IPS-11a (cell line): ENCODE data around the gene EWSR1.
"Not testable (repeated sequence)": the region's sequence is repeated elsewhere in the genome, so short reads cannot be mapped to it uniquely, and the experiment has no call there.

ENCODE experiments used
- H3K4me3 ChIP-seq: one replicate; pipeline ENCODE4 v1.5.1; 2013; ENCODE audit warnings: low read depth, low read length, control low read depth

EWSR1 gene

DNA sequence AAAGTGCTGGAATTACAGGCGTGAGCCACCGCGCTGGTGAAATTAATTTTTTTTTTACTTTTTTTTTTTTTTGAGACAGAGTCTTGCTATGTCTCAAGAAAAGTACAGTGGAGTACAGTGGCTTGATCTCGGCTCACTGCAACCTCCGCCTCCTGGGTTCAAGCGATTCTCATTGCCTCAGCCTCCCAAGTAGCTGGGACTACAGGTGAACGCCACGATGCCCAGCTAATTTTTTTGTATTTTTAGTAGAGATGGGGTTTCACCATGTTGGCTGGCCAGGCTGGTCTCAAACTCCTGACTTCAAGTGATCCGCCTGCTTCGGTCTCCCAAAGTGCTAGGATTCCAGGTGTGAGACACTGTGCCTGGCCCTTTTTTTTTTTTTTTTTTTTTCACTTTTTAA is 20.2 kb upstream of the EWSR1 start:
- H3K4me3 ChIP-seq: not testable (repeated sequence)

DNA sequence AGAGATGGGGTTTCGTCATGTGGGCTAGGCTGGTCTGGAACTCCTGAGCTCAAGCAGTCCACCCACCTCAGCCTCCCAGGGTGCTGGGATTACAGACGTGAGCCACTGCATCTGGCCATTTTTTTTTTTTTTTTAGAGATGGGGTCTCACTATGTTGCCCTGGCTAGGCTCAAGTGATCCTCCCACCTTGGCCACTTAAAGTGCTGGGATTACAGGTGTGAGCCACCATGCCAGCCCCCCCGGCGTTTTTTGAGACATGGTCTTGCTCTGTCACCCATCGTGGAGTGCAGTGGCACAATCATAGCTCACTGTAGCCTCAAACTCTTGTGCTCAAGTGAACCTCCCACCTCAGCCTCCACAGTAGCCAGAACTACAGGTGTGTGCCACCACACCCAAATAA is 16.8 kb upstream of the EWSR1 start:
- H3K4me3 ChIP-seq: no peak overlapping the region

DNA sequence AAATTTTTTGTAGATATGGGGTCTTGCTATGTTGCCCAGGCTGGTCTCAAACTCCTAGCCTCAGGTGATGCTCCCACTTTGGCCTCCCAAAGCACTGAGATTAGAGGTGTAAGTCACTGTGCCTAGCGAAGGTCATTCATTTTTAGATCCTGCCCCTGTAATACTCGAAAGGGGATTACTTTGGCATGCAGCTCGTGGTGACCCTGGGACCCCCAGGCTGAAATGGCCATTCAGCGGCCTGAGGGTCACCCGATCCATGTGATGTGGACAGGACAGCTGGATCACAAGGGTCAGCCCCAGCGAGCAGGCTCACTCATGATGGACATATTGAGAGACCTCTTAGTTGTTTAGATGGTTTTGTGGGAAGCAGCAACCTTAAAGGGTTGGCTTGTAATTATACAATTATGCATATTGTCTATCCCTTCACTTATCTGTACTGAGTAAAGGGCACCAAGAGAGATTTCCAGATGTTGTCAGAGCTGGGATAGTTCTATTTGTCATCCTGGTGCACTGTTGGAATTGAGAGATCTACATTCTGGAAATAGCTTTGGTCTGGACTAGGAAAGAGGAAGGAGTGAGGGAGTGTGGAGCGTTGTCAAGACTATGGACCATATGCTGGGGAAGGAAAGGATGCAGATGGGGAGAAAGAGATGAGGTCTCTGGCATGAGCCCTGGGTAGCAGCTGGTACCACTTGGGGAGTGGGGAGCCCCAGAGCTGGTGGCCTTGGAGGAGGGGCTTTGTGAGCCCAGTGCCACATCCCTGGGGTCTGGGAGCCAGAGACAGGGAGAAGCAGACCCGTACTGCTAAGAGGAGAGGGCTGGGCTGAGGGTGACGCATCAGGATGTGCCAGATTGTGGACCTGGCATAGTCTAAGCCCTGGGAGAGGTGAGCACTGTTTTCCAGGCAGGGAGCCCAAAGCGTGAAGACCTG is 15.8 kb upstream of the EWSR1 start:
- no peak overlapping the region for H3K4me3 ChIP-seq

DNA sequence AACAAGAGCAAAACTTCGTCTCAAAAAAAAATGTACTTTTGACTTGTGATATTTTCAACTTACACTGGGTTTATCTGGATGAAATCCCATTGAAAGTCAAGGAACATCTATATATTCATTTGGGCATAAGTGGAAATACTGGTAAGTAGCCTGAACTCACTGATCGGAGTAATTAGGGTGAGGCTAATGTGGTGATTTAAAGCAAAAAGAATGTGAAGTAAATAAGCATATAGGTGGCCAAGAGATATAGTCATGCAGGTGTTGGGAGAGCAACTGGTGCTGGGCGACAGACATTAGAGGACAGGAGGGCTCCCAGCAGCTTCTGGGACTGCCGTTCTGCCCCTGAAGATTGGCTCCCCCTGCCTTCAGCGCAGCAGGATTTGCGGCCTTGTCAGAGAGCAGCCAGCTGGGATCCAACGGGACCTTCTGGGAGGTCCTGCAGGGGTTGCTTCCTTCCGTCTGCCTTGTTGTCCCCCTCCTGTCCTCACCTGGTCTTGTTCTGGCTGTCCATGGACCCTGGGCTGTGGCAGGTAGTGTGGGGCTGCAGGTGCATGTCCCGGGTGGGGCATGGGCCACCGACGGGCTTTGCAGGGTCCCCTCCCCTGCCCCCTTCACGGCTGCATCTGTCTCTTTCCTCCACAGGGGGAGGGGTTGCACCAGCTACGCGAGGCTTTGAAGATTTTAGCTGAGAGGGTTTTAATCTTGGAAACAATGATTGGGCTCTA is 14.3 kb upstream of the EWSR1 start:
- no peak overlapping the region for H3K4me3 ChIP-seq

DNA sequence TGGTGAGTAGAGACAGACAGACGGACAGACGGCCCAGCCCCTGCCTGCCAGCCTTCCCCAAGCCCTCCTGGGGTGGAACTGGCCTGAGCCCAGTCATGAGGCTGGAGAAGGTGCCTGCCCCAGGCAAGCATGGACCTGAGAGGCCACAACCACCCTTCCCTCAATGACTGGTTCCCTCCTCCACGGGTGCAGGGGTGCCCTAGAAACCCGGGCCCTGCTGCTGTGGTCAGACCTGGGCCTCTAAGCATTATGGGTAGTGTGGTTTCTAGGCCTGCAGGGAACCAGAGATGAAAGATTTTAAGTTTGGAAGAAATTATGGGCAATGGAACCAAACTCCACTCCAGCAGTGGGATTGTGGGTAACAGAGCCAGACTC is 13.8 kb upstream of the EWSR1 start:
- no peak overlapping the region for H3K4me3 ChIP-seq

DNA sequence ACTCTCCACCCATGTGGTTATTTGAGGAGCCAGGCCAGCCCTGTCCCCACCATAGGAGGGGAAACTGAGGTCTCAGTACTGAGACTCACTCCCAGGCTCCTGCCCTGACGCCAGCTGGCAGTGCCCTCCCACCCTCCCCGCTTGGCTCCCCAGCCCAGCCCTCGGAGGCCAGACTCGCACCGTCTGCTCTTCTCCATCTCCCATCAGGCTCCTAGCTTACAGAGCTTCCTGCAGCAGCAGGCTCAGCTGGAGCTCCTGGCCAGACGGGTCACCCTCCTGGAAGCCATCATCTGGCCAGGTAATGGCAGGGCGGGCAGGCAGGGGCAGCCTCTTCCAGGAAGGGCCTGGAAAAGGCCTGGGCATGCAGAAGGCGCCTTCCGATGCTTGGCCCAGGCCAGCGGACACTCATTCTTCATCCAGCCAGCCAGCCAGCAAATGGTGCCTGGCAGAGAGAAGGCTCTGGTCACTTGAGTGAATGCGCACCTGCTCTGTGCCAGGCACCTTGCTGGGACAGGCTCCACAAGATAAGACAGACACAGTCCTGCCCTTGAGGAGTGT is 12.9 kb upstream of the EWSR1 start:
- H3K4me3 ChIP-seq: no peak overlapping the region

DNA sequence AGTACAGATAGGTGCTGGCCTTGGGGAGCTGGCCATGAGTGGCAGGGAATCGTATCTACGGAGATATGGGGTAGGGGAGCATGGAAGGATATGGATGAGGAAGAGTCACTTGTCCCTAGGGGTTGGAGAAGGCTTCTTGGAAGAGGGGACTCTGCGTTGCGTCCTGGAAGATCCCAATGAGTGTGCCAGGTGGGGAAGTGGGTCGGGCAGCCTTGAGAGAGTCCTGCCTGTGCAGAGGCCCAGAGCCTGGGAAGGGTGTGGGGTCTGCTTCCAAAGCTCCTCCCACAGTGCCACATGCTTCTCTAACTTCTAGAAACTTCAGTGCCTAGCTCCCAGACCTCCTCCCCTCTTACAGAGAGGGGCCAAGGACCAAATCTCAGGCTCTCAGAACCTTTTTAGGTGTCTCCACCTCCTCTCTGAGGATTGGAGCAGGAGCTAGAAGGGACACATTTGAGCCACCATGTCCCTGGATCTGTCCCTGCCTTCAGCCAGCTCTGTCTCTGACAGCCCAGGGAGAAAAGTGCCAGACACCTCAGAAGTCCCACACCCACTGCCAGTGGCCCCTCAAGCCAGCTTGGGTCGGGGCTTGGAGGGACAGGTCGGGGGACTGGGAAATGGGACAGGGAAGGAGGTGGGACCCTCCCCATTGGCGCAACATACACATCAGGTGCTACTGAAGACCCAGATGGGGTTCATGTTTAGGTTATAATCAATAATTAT is 11.3 kb upstream of the EWSR1 start:
- no peak overlapping the region for H3K4me3 ChIP-seq

DNA sequence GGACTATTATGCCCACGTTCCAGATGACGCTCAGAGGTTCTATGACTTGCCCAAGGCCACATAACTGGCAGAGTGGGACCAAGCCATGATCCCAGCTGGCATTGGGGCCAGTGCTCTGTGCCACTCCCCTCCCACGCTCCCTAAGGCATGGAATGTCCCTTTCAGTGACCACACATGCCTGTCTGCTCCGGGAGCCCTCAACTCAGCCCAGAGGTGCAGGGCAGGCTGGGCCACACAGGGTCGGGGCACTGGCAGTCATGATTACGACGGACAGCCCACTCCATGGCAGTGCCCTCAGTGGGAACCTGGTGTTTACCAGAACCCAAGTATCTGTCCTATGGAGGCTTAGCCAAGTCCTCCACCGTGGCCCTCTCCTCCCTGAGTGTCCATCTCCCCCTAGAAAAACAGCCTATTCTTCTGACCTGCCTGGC is 10.3 kb upstream of the EWSR1 start:
- no peak overlapping the region for H3K4me3 ChIP-seq

DNA sequence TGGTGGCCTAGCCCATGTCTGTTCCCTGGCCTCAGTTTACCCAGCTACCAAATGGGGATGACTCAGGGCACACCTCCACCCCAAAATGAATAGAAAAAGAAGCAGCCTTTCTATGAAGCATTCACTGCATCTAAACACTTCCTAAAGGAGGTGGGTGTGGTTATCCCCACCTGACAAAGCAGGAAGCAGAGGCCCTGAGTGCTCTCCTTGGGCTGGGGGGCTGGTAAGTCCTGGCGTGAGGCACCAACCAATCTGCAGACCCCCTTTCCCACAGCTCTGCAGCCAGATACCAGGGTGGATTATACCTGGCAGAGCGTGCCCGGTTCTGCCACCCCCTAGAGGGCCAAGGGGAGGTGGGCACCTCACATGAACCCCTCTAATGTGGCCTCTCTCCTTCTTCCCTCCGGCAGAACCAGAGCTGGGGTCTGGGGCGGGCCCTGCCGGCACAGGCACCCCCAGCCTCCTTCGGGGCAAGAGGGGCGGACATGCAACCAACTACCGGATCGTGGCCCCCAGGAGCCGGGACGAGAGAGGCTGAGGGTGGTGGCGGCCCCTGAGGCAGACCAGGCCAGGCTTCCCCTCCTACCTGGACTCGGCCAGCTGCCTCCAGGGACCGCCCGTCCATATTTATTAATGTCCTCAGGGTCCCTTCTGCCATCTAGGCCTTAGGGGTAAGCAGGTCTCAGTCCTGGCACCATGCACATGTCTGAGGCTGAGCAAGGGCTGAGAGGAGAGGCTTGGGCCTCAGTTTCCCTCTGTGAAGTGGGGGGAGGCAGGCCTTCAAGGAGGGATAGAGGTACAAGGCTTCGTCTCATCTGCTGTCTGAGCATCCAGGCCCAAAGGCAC is 9.4 kb upstream of the EWSR1 start:
- H3K4me3 ChIP-seq: no peak overlapping the region

DNA sequence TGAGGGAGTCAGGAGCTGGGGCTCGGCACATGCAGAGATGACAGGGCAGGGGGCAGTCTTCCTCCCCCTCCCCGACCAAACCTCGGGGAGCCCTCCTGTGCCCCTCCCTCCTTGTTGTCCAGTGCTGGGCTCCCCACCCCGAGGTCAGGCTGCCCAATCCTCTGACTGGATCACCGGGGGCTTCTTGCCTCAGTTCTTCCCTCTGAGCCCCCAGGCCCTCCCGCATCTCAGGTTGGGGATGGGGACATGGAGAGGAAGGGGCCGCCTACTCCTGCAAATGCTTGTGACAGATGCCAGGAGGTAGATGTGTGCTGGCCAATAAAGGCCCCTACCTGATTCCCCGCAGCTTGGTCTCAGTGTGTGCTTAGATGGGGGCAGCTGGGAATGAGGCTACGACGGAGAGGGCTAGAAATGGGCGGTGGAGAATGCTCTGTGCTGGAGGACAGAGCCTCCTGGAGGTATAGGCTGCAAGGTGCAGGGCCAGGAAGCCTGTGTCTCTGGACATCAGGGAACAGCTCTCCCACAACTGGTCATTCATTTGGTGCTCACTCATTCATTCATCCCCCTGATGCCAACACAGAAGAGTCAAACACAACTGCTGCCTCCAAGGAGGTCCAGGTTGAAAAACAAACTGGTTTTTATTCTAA is 8.7 kb upstream of the EWSR1 start:
- H3K4me3 ChIP-seq: no peak overlapping the region

DNA sequence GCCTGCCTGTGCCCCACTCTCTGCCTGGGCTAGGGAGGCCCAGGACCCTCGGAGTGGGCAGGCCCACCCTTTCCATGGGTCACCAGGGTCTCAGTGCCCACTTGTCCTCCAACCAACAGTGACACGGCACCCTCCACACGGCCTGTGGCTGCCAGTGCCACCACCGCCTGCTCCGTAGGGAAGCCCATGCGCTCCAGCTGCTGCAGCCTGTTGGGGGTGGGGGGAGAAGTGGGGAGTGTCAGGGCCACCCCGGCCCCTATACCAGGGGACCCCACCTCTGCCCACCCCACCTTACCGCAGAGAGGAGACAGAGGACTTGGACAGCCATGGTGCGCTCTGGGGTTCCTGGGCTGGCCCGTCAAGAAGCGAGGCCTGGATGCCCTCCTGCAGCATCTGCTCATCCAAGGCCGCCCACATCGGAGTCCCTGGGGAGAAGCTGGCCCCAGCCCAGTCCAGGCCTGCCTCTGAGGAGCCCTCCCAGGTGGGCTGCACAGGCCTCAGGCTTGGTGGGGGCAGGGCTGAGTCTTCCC is 8.0 kb upstream of the EWSR1 start:
- no peak overlapping the region for H3K4me3 ChIP-seq

DNA sequence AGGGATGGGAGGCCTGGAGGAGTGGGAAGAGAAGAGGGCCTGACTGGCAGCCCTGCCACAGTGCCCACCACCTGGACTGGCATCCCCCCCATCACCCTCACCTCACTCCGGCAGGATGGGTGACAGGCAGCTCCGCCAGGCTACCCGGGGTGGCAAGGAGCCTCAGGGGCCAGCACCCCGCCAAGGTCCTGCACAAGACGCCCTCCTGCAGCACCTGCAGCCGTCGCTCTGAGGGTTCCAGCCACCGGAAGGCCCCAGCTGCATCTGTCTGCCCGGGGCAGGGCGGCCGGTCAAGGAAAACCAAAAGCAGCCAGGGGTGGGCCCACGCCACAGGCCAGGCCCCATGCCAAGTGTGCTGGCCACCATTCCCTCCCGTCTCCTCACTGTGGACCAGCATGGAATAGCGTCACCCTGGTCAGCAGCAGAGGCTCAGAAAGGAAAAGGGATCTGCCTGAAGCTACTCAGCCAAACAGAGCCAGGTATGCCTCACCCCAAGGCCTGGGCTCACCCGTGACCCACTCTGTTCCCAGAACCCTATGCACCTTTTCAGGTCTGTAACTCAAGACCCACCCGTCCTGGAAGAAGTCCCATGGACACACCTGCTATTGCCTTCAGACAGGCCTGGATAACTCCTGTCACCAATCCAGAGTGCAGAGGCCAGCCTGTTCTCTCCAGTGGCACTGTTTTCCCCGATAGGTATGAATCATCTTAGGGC is 7.3 kb upstream of the EWSR1 start:
- H3K4me3 ChIP-seq: no peak overlapping the region

DNA sequence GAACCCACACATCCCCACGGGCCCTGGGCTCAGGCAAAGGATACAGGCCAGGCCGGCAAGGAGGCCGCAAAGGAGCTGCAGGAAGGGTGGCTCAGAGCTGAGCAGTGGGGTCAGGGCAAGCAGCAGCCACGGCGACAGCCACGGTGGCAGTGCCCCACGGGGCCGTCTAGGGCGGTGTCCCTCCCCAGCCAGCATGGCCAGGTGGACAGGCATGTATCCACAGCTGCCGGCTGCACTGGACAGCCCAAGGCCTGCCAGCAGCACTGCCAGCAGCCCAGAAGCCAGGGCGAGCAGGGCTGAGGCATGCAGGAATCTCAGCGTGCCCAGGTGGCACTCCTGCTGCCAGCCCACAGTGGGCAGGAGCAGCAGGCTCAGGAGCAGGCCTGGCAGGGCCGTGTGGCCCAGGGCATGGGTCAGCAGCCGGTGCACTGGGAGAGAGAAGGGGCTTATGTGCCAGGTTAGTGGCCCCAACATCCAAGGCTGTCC is 4.2 kb upstream of the EWSR1 start:
- H3K4me3 ChIP-seq: no peak overlapping the region

DNA sequence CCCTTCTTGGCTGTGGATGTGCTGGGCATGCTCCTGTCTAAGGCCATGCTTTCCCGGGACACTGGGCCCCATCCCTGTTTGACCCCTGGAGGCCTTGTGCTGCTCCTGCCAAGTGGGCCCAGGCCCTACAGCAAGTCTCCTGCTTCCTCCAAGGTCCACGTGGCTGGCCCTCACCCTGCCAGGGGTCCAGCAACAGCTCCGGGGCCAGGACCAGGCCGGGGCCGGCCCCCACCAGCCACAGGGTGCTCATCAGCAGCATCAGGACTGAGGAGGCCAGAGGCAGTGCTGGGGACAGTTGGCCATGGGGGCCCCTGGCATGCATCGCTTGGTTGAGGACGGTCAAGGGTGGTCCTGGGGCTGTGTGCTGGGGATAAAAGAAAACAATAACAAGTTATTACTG is 2.8 kb upstream of the EWSR1 start:
- H3K4me3 ChIP-seq: no peak overlapping the region

DNA sequence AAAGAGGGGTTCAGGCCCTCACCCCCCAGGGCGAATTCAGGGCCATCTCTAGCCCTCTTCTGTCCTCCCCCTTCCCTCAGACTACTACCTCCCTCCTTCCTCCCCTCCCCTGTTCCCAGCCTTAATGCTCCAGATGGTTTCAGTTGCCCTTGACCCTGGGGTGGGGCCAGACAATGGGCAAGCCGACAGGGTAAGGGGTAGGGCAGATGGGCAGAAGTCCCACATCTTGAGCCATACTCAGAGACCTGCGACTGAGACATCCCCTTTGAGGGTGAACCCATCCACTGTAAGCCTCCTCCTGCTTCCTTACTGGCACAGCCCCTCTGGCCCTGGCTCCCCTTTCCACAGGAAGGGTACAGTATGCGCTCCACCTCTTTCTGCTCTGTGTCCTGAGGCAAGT is 2.1 kb upstream of the EWSR1 start:
- no peak overlapping the region for H3K4me3 ChIP-seq

DNA sequence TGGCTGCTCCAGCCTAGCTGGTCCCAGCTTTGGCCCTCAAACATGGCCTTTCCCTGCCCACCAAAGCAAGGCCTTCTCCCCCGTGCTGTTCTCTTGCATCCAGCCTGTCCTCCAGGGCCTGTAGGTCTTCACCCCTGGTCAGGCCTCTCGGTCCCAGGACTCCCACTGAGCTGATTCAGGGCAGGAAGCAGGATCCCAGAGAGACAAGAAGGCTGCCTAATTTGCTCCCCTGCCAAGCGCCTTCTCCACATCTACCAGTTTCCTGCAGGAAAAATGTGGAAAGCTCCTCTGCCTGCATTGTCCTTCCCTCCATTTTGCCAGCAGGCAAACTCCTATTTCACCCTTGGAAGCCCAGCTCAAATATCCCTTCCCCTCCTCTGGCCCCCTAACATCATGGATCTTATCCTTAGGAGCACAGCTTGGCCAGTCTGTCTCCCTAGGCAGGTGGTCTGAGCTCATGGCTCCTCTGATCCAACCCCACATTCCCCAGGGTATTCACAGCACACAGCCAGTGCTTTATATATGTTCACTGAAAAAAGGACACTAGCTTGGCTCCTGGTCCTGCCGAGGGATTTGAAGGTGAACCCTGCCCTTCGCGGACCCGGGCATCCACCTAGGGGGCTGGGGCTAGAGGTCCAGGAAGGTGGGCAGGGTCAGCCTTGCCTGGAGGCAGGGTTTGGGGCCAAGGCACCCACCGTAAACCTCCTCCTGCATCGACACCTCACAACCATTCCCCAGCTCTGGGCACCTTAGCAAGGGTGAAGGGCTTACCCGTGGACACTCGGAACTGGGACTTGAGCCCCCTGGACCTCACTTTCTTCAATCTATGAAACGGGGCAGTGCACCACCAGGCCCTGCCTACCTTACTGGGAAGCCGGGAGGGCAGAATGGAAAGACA is 1.3 kb upstream of the EWSR1 start:
- H3K4me3 ChIP-seq: peak overlapping the region; percentile 91

DNA sequence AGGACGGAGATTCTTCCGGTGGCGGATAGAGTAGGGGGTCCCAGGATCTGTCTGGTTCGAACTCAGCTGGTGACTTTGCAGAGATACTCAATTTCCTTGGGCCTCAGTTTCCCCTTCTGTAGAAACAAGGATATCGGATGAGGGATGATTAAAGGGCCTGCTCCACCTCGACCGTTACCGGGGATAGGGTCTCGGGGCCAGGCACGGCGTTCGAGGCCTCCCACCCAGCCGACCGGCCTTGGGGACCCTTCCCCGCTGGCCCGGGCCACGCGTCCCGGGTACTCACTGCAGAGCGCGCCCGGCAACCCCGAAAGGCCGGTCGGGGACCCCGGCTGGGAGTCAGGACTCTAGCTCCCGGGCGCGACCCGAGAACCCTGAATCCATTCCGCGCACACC is 608 bp upstream of the EWSR1 start:
- H3K4me3 ChIP-seq: peak overlapping the region; percentile 91
